Aorta (tissue), 5 donors: ENCODE data around the gene DENND1A. TPM values are rescaled to one million over a fixed set of nuclear protein-coding genes. Genes with fewer than 3 reads are reported as not detected.
A peak's percentile ranks its signal among the peaks of the same experiment; 100 is the strongest.

ENCODE experiments used
- ATAC-seq: fragments of 200-7000 bp; cut with Tn5 transposase; one replicate; pipeline ENCODE4 v1.9.1; 2022; ENCODE audit warnings: moderate library complexity; ENCODE audit not compliant: low FRiP score
- DNase-seq, 2 donors: peaks; one replicate each; pipeline ENCODE4 v3.0.0-alpha.2; 2020
- H3K27ac ChIP-seq, 2 donors: one replicate each; pipeline ENCODE4 v1.5.1; 2013; ENCODE audit warnings: low read length in 2 of 2, mild to moderate bottlenecking in 2 of 2, moderate library complexity in 2 of 2, control low read depth in 1 of 2, inconsistent platforms in 1 of 2, low read depth in 1 of 2
- H3K27me3 ChIP-seq, 2 donors: one replicate each; pipeline ENCODE4 v1.6.1; 2013; ENCODE audit warnings: control low read depth in 1 of 2, low read length in 1 of 2, mild to moderate bottlenecking in 1 of 2, moderate library complexity in 1 of 2; ENCODE audit not compliant: insufficient read depth in 2 of 2, control insufficient read depth in 1 of 2
- H3K36me3 ChIP-seq, 2 donors: one replicate each; pipeline ENCODE4 v1.6.1; 2013; ENCODE audit warnings: control low read depth in 1 of 2, low read length in 1 of 2, mild to moderate bottlenecking in 1 of 2; ENCODE audit not compliant: insufficient read depth in 2 of 2, control insufficient read depth in 1 of 2
- H3K4me1 ChIP-seq, 2 donors: one replicate each; pipeline ENCODE4 v1.6.1; 2013; ENCODE audit warnings: low read length in 2 of 2, control low read depth in 1 of 2, mild to moderate bottlenecking in 1 of 2, moderate library complexity in 1 of 2; ENCODE audit not compliant: insufficient read depth in 2 of 2, control insufficient read depth in 1 of 2
- H3K4me3 ChIP-seq, 2 donors: one replicate each; pipeline ENCODE4 v1.5.1; 2013; ENCODE audit warnings: low read length in 2 of 2, control low read depth in 1 of 2, mild to moderate bottlenecking in 1 of 2
- H3K9me3 ChIP-seq: one replicate; pipeline ENCODE4 v1.6.1; 2013; ENCODE audit warnings: mild to moderate bottlenecking, low read length; ENCODE audit not compliant: control insufficient read depth
- WGBS, 2 donors: extraction: QIAGEN DNeasy Blood & Tissue Kit; methylation state at CpG; one replicate each; pipeline ENCODE4 v1.1.7; 2013; 5-methylcytosine and 5-hydroxymethylcytosine counted together
- intact Hi-C, 2 donors: fragments of 100-400 bp; cut with DNase I; formaldehyde crosslinking; loops; one replicate each; pipeline versions ENCODE4 v1.14.2 to v1.15.0; 2022
- polyA plus RNA-seq, 2 donors: library from polyadenylated mRNA; stranded (reverse); fragments of 200-250 nt; gene quantifications; one replicate each; pipeline ENCODE4 v1.2.3, GENCODE V29; 2013
- total RNA-seq, 2 donors: library from RNA; stranded (reverse); fragmentation: NEBNext Ultra II Directional; extraction: Animal tissue kit (Norgen Biotek cat#: 25700); gene quantifications; one replicate each; pipeline ENCODE4 v1.2.1, GENCODE V29; 2021
- donor health status: healthy with polysubstance abuse.
- donor health status: Bipolar disorder and iron deficiency.
- donor health status: DM: no; HTN: no; CAD: no.
- donor health status: DM: no; HTN: no; CAD: no.
- donor health status: DM: yes; HTN: yes; CAD: no.

DENND1A gene
- total and polyA plus RNA-seq, 4 donors = 6.9 to 31.4 (median 15.3) TPM

- no peak for ATAC-seq
- H3K27ac ChIP-seq = no peak overlapping the region
- 84 to 91% methylated on average over 2 of the region's 2 CpGs for WGBS, 2 donors
- H3K27me3 ChIP-seq = no peaks in the 10 kb centered on the region
- H3K4me1 ChIP-seq = no peaks in the 10 kb centered on the region
- no peak for DNase-seq
- H3K36me3 ChIP-seq = no peaks in the 10 kb centered on the region
- H3K4me3 ChIP-seq = no peak overlapping the region
- no peaks in the 10 kb centered on the region for H3K9me3 ChIP-seq
- intact Hi-C loops = no loop called here
These were observed 469.8 kb downstream of the DENND1A start for GRCh38 chr9:123460091-123460490.

GRCh38 chr9:123457583-123457982, 472.3 kb downstream of the DENND1A start:
- Histone ChIP-seq H3K9me3 (no peaks in the 10 kb centered on the region), H3K27ac (no peak overlapping the region), H3K36me3 (no peaks in the 10 kb centered on the region), H3K27me3 (no peaks in the 10 kb centered on the region), H3K4me1 (no peaks in the 10 kb centered on the region), H3K4me3 (no peak overlapping the region)
- DNase-seq (no peak), ATAC-seq (no peak)
- 89 to 93% methylated on average over 9 of the region's 9 CpGs for WGBS, 2 donors
- intact Hi-C loops = no loop called here

GRCh38 chr9:123456011-123456410, 473.9 kb downstream of the DENND1A start:
- no peak for DNase-seq
- no peaks in the 10 kb centered on the region for H3K27me3 ChIP-seq
- no peak for ATAC-seq
- intact Hi-C loops = no loop called here
- no peaks in the 10 kb centered on the region for H3K36me3 ChIP-seq
- H3K4me3 ChIP-seq = no peak overlapping the region
- H3K4me1 ChIP-seq = no peaks in the 10 kb centered on the region
- no peak overlapping the region for H3K27ac ChIP-seq
- H3K9me3 ChIP-seq = no peaks in the 10 kb centered on the region
- 95 to 96% methylated on average over 3 of the region's 3 CpGs for WGBS, 2 donors

DNA sequence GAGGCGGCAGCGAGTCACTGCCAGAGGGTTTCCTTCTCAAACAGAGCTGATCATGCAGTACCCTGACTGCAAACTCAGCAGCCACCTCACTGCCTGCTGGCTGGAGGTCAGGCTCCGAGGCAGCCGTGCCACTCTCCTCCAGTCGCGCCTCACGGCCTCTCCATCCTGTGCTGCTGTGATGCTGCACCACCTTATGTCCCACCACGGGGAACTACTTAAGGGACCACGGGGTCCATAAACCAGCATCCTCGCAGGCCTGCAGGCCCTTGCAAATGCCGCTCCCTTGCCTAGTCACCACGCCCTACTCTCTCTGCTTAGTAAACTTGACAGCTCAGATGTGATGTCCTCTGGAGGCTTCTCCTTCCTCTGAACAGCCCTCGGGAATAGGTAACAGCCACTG, 474.7 kb downstream of the DENND1A start:
- Histone ChIP-seq H3K9me3 (no peaks in the 10 kb centered on the region), H3K4me3 (no peak overlapping the region), H3K36me3 (no peaks in the 10 kb centered on the region), H3K27me3 (no peaks in the 10 kb centered on the region), H3K27ac (no peak overlapping the region), H3K4me1 (no peaks in the 10 kb centered on the region)
- no peak for DNase-seq
- 91 to 94% methylated on average over 13 of the region's 13 CpGs for WGBS, 2 donors
- intact Hi-C loops = no loop called here
- no peak for ATAC-seq

- intact Hi-C loops = no loop called here
- no peak overlapping the region for H3K4me3 ChIP-seq
- no peak for DNase-seq
- WGBS, 2 donors = 82 to 92% methylated on average over 3 of the region's 3 CpGs
- no peak overlapping the region for H3K27ac ChIP-seq
- H3K27me3 ChIP-seq = no peaks in the 10 kb centered on the region
- no peak for ATAC-seq
- H3K4me1 ChIP-seq = no peaks in the 10 kb centered on the region
- H3K36me3 ChIP-seq = no peaks in the 10 kb centered on the region
- H3K9me3 ChIP-seq = no peaks in the 10 kb centered on the region
These were observed 475.6 kb downstream of the DENND1A start for GRCh38 chr9:123454361-123454760.

- Histone ChIP-seq H3K27me3 (no peaks in the 10 kb centered on the region), H3K36me3 (no peaks in the 10 kb centered on the region), H3K4me3 (no peak overlapping the region), H3K27ac (no peak overlapping the region), H3K9me3 (no peaks in the 10 kb centered on the region), H3K4me1 (no peaks in the 10 kb centered on the region)
- WGBS, 2 donors = 92% methylated on average over 7 of the region's 7 CpGs
- DNase-seq (no peak), ATAC-seq (peak; percentile 48)
- intact Hi-C loops = no loop called here
These were observed 476.1 kb downstream of the DENND1A start for GRCh38 chr9:123453831-123454321.

GRCh38 chr9:123453076-123453667, 476.8 kb downstream of the DENND1A start:
- ATAC-seq (peak; percentile 46), DNase-seq (no peak)
- 95% methylated on average over 14 of the region's 14 CpGs for WGBS, 2 donors
- H3K9me3 ChIP-seq = no peaks in the 10 kb centered on the region
- no peak overlapping the region for H3K4me3 ChIP-seq
- H3K36me3 ChIP-seq = no peaks in the 10 kb centered on the region
- H3K4me1 ChIP-seq = no peaks in the 10 kb centered on the region
- no peaks in the 10 kb centered on the region for H3K27me3 ChIP-seq
- intact Hi-C loops = no loop called here
- H3K27ac ChIP-seq = no peak overlapping the region

- WGBS, 2 donors = 34 to 38% methylated on average over 6 of the region's 6 CpGs
- Histone ChIP-seq H3K4me3 (no peak overlapping the region), H3K27me3 (no peaks in the 10 kb centered on the region), H3K4me1 (no peaks in the 10 kb centered on the region), H3K9me3 (no peaks in the 10 kb centered on the region), H3K36me3 (no peaks in the 10 kb centered on the region), H3K27ac (no peak overlapping the region)
- no peak for ATAC-seq
- no peak for DNase-seq
- intact Hi-C loops = no loop called here
These were observed 478.9 kb downstream of the DENND1A start for GRCh38 chr9:123450996-123451395.

DNA sequence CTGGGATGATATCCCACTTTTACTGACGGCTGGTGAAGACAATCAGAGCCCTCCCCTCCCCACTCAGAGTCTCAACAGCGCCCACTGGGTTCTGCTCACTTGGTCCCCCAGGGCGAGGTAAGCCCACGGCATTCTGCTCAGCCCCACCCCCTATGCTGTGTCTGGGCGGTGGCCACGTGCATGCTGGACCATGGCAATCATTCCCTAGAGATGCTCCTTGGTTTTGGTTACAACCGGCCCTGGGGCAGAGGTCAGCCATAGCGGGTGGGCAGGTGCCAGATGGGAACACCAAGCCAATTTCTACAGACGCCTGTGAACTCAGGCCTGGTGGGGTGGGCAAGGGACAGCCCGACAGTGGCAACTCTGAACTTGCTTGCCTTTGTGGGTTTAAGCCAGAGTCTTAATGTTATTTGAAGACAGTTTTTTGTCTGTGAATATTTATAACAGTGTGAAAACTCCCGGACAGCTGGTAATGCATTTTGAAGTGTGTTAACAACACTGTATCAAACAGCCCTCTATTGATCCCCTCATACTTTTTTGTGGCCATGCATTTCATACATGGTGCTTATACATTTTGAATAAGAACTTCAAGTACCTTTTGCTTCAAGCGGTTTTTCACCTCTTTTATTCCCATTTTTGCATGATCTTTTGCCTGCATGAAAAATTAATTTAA, 479.7 kb downstream of the DENND1A start:
- Histone ChIP-seq H3K9me3 (no peaks in the 10 kb centered on the region), H3K4me1 (no peaks in the 10 kb centered on the region), H3K27me3 (no peaks in the 10 kb centered on the region), H3K36me3 (no peaks in the 10 kb centered on the region), H3K4me3 (no peak overlapping the region), H3K27ac (no peak overlapping the region)
- 82 to 84% methylated on average over 12 of the region's 12 CpGs for WGBS, 2 donors
- no peak for DNase-seq
- no peak for ATAC-seq
- intact Hi-C loops = no loop called here
